Psoas muscle (tissue), 8 donors: ENCODE measurements around the gene TRPV5. TPM values are rescaled to one million over a fixed set of nuclear protein-coding genes. Genes with fewer than 3 reads are reported as not detected.

Experiments
- ATAC-seq, 4 donors: fragments of 200-7000 bp; cut with Tn5 transposase; one replicate each; pipeline ENCODE4 v1.9.1; 2020; ENCODE audit warnings: moderate library complexity in 3 of 4, mild to moderate bottlenecking in 2 of 4
- DNase-seq, 2 donors: peaks; one replicate each; pipeline ENCODE4 v3.0.0-alpha.2; 2020
- H3K27ac ChIP-seq: fragments of 200-600 bp; one replicate; pipeline ENCODE4 v1.8.0; 2022
- H3K27me3 ChIP-seq, 3 donors: fragments of 200-600 bp in 1 of 3; one replicate each; pipeline versions ENCODE4 v1.6.1 to v1.8.0; 2013 to 2022; ENCODE audit warnings: low read length in 2 of 3, mild to moderate bottlenecking in 2 of 3, moderate library complexity in 1 of 3; ENCODE audit not compliant: insufficient read depth in 3 of 3
- H3K36me3 ChIP-seq, 2 donors: fragments of 200-600 bp in 1 of 2; one replicate each; pipeline versions ENCODE4 v1.6.1 to v1.8.0; 2013 to 2022; ENCODE audit warnings: low read depth in 1 of 2, mild to moderate bottlenecking in 1 of 2, moderate library complexity in 1 of 2; ENCODE audit not compliant: insufficient read depth in 1 of 2
- H3K4me1 ChIP-seq: fragments of 200-600 bp; one replicate; pipeline ENCODE4 v1.8.0; 2022
- H3K4me3 ChIP-seq: fragments of 200-600 bp; one replicate; pipeline ENCODE4 v1.8.0; 2022; ENCODE audit warnings: mild to moderate bottlenecking
- H3K9me3 ChIP-seq: fragments of 200-600 bp; one replicate; pipeline ENCODE4 v1.8.0; 2022
- WGBS, 3 donors: extraction: QIAGEN DNeasy Blood & Tissue Kit; methylation state at CpG; one replicate each; pipeline versions ENCODE4 v1.1.6 to v1.1.7; 2013; 5-methylcytosine and 5-hydroxymethylcytosine counted together
- intact Hi-C, 2 donors: fragments of 100-400 bp; cut with DNase I; formaldehyde crosslinking; loops; one replicate each; pipeline versions ENCODE4 v1.11.0 to v1.14.2; 2022
- polyA plus RNA-seq, 3 donors: library from polyadenylated mRNA; stranded (reverse); fragments of 200-250 nt; gene quantifications; one replicate each; pipeline ENCODE4 v1.2.3, GENCODE V29; 2013
- total RNA-seq, 4 donors: library from RNA; stranded (reverse); fragmentation: NEBNext Ultra II Directional in 2 of 4; extraction: Animal tissue kit (Norgen Biotek cat#: 25700) in 2 of 4; gene quantifications; one replicate each; pipeline versions ENCODE4 v1.2.1 to v1.2.4, GENCODE V29; 2021 to 2023
- TF ChIP-seq, protein P1 (sequence below): fragments of 200-600 bp; IDR thresholded peaks from one replicate; pipeline ENCODE4 v1.8.0; 2022; ENCODE audit warnings: antibody characterized with exemption
- donor health status: healthy with polysubstance abuse.
- donor health status: DM: no; HTN: no; CAD: no; lungs with moderate emphysema.
- donor health status: Bipolar disorder and iron deficiency.
- donor health status: healthy.
- donor health status: DM: yes; HTN: yes; CAD: no.
- donor health status: DM: no; HTN: no; CAD: no.
- donor health status: DM: no; HTN: no; CAD: no.
- donor health status: DM: yes; HTN: yes; CAD: no.

Gene TRPV5
- total and polyA plus RNA-seq, 7 donors = 0.06 TPM; not detected in 6

DNA sequence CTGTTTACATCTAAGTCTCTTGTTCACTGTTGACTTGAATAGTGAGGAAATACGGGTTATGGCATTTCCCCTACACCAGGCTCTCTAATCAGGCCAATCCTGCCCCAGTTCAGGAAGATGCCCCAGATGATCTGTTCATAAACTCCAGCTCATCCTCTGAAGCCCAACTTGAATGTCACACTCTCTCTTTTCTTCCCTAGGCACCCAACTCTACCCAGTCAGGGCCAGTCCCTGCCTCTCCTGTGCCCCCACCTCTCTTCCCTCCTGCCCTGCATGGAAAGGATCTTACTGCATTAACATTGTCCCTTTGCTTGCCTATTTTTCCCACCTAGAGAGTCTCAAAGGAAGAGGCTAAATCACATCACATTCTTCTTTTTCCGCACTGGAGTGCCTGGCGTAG, 37.4 kb downstream of the TRPV5 start:
- 82 to 85% (median 84%) methylated on average over 3 of the region's 3 CpGs for WGBS, 3 donors
- DNase-seq (no peak), ATAC-seq (no peak)
- Histone ChIP-seq H3K36me3 (no peaks in the 10 kb centered on the region), H3K4me1 (no peaks in the 10 kb centered on the region), H3K27me3 (peaks cover 0 to 9% (median 1%) of the 10 kb centered on the region in 3 donors), H3K9me3 (no peaks in the 10 kb centered on the region), H3K27ac (no peak overlapping the region), H3K4me3 (no peak overlapping the region)
- intact Hi-C loops = no loop called here
- TF ChIP-seq, protein P1, sequence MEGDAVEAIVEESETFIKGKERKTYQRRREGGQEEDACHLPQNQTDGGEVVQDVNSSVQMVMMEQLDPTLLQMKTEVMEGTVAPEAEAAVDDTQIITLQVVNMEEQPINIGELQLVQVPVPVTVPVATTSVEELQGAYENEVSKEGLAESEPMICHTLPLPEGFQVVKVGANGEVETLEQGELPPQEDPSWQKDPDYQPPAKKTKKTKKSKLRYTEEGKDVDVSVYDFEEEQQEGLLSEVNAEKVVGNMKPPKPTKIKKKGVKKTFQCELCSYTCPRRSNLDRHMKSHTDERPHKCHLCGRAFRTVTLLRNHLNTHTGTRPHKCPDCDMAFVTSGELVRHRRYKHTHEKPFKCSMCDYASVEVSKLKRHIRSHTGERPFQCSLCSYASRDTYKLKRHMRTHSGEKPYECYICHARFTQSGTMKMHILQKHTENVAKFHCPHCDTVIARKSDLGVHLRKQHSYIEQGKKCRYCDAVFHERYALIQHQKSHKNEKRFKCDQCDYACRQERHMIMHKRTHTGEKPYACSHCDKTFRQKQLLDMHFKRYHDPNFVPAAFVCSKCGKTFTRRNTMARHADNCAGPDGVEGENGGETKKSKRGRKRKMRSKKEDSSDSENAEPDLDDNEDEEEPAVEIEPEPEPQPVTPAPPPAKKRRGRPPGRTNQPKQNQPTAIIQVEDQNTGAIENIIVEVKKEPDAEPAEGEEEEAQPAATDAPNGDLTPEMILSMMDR = no peak

DNA sequence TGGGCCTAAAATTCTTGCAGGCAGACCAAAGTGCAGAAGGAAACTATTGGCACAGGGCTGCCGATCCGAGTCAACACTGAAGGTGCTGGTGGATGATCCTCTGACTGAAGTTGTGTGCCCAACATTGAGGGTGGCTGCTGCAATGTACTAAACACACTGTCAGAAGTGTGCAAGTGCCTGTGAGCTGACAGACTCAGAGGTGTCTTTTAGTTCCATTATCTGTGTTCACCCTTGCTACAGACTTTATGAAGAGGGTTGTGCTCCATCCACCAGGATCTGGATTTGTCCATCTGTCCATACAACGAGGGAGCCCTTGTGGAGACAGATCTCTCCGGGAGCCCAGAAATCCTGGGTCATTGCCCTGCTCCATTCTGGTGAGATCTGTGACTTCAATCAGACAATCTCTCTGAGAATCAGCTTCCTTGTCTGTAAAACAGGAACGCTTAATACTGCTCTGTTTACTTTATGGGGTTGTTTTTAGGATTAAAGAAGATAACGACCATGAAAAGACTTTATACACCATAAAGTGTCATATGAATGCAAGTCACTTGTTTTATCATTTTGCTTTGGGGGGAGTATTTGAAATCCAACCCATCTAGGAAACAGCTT, 38.5 kb downstream of the TRPV5 start:
- TF ChIP-seq, protein P1 = no peak
- no peak for DNase-seq
- Histone ChIP-seq H3K4me1 (no peaks in the 10 kb centered on the region), H3K4me3 (no peak overlapping the region), H3K27me3 (peaks cover 0 to 9% (median 1%) of the 10 kb centered on the region in 3 donors), H3K27ac (no peak overlapping the region), H3K36me3 (no peaks in the 10 kb centered on the region), H3K9me3 (no peaks in the 10 kb centered on the region)
- 54 to 56% (median 54%) methylated on average over 6 of the region's 6 CpGs for WGBS, 3 donors
- intact Hi-C loops = no loop called here
- no peak for ATAC-seq

DNA sequence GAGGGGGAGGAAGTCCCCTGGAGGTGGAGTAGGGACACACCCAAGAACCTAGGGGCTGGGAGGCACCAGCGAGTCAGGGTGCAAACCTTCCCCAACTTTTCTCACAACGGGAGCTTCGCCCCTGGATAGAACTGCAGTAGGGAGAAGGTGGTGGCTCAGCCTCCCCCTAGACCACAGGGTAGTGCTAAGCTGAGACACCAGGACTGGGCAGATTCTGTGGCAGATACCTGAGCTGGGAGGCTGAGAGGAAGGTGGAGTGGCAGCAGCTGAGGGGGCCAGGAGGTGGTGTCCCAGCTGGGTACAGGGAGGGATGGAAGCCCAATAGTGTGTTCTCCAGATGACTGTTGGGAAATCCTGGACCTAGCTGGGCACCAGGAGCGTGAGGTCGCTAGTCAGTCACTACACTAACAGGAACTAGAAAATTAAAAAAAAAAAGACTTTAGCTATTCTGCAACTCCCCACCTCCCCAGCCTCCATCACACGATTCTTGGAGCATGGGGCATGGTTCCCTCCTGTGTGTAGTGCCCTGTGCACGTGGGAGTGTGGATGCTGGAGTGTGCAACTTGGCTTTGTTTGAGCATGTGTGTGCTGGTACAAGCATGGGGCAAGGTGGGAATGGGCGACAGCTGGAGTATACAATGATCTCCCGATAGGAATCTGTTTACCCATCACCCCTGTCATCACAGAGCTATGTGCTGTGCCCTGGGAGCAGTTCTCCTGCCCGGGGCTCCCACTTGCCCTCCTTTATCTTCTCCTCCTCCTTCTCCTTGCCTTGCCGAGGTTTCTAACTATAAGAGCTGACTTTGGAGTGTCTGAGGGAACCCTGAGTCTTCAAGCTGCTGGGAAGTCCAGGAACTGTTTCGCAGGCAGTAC, 39.2 kb downstream of the TRPV5 start:
- Histone ChIP-seq H3K27ac (no peak overlapping the region), H3K27me3 (peaks cover 0 to 9% (median 1%) of the 10 kb centered on the region in 3 donors), H3K36me3 (no peaks in the 10 kb centered on the region), H3K9me3 (no peaks in the 10 kb centered on the region), H3K4me1 (no peaks in the 10 kb centered on the region), H3K4me3 (no peak overlapping the region)
- TF ChIP-seq, protein P1 = no peak
- no peak for ATAC-seq
- no peak for DNase-seq
- 70 to 75% (median 72%) methylated on average over 12 of the region's 12 CpGs for WGBS, 3 donors
- intact Hi-C loops = no loop called here

DNA sequence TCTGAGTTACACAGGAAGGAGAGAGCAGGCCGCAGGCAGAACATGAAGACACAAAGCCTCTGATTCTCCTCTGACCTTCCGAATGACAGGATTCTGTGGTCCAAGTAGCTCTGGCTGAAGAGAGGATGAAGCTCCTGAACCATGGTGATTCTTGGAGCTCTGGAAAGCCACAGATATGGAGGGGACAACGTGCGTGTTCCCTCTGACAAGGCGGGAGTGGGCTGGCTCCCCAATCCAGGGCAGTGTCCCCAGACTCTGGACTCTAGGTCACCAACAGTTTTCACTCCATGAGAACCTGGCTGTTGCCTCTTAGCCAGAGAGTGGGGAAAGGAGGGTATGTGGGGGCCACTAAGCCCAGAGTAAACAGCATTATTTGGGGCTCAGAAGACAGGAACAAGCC, 40.6 kb downstream of the TRPV5 start:
- Histone ChIP-seq H3K27me3 (peaks cover 0 to 9% (median 5%) of the 10 kb centered on the region in 3 donors), H3K27ac (no peak overlapping the region), H3K4me3 (no peak overlapping the region), H3K9me3 (no peaks in the 10 kb centered on the region), H3K4me1 (no peaks in the 10 kb centered on the region), H3K36me3 (no peaks in the 10 kb centered on the region)
- WGBS, 3 donors = 71 to 83% (median 79%) methylated on average over 5 of the region's 5 CpGs
- ATAC-seq = no peak
- TF ChIP-seq, protein P1 = no peak
- DNase-seq = no peak
- intact Hi-C loops = no loop called here
